ENCODE results near the gene MAPK14. TPM values are rescaled to one million over a fixed set of nuclear protein-coding genes. Genes with fewer than 3 reads are reported as not detected.

The MAPK14 gene
- total RNA-seq, 1 donor from 2014 or later: 37.3 TPM

GRCh38 chr6:36133148-36133547 is 105.5 kb downstream of the MAPK14 start:
- H3K9me3 ChIP-seq: no peaks in the 10 kb centered on the region

GRCh38 chr6:36133912-36134311 is 106.3 kb downstream of the MAPK14 start:
- no peak overlapping the region for H3K4me3 ChIP-seq
- H3K4me1 ChIP-seq: peaks cover 0 to 3% of the 10 kb centered on the region in 2 donors
- no peaks in the 10 kb centered on the region for H3K27me3 ChIP-seq
- H3K36me3 ChIP-seq: peaks cover 2 to 3% of the 10 kb centered on the region in 2 donors
- intact Hi-C loops (cut with DNase I): no loop called here
- no peak for DNase-seq (ENCODE audit: low spot score in 2 of 2)
- TF ChIP-seq CTCF (IDR thresholded peaks at IDR 0.05): no peak
- no peaks in the 10 kb centered on the region for H3K9me3 ChIP-seq
- H3K27ac ChIP-seq: no peak overlapping the region

More at GRCh38 chr6:36133148-36133547, 105.5 kb downstream of the MAPK14 start:
- intact Hi-C loops (cut with DNase I): no loop called here
- Histone ChIP-seq H3K36me3 (no peaks in the 10 kb centered on the region), H3K27ac (no peak overlapping the region), H3K27me3 (no peaks in the 10 kb centered on the region), H3K4me3 (no peak overlapping the region), H3K4me1 (peaks cover 0 to 3% of the 10 kb centered on the region in 2 donors)
- no peak for DNase-seq (ENCODE audit: low spot score in 2 of 2)
- TF ChIP-seq CTCF (IDR thresholded peaks at IDR 0.05): no peak

- Histone ChIP-seq H3K36me3 (peaks cover 6% of the 10 kb centered on the region in 2 donors), H3K27ac (no peak overlapping the region), H3K9me3 (no peaks in the 10 kb centered on the region), H3K27me3 (no peaks in the 10 kb centered on the region), H3K4me1 (no peaks in the 10 kb centered on the region), H3K4me3 (no peak overlapping the region)
- no peak for TF ChIP-seq CTCF (IDR thresholded peaks at IDR 0.05)
- intact Hi-C loops (cut with DNase I): no loop called here
- no peak for DNase-seq (ENCODE audit: low spot score in 2 of 2)
Observed at GRCh38 chr6:36135053-36135731, 107.6 kb downstream of the MAPK14 start.

GRCh38 chr6:36136034-36136433 is 108.4 kb downstream of the MAPK14 start:
- Histone ChIP-seq H3K36me3 (peaks cover 6% of the 10 kb centered on the region in 2 donors), H3K4me1 (no peaks in the 10 kb centered on the region), H3K4me3 (no peak overlapping the region), H3K27me3 (no peaks in the 10 kb centered on the region), H3K9me3 (no peaks in the 10 kb centered on the region), H3K27ac (no peak overlapping the region)
- intact Hi-C loops (cut with DNase I): no loop called here
- no peak for DNase-seq (ENCODE audit: low spot score in 2 of 2)
- TF ChIP-seq CTCF (IDR thresholded peaks at IDR 0.05): no peak

GRCh38 chr6:36136551-36136950 is 108.9 kb downstream of the MAPK14 start:
- TF ChIP-seq CTCF (IDR thresholded peaks at IDR 0.05): no peak
- Histone ChIP-seq H3K27me3 (no peaks in the 10 kb centered on the region), H3K4me1 (no peaks in the 10 kb centered on the region), H3K9me3 (no peaks in the 10 kb centered on the region), H3K27ac (no peak overlapping the region), H3K4me3 (no peak overlapping the region), H3K36me3 (peaks cover 6% of the 10 kb centered on the region in 2 donors)
- intact Hi-C loops (cut with DNase I): no loop called here
- DNase-seq (ENCODE audit: low spot score in 2 of 2): no peak
